Activated B cell treated with CpG ODN at 0.5 μM for 24 hours (primary cell): ENCODE data around the gene SHISA7. TPM values are rescaled to one million over a fixed set of nuclear protein-coding genes. Genes with fewer than 3 reads are reported as not detected.
A peak's percentile ranks its signal among the peaks of the same experiment; 100 is the strongest.

ENCODE experiments used
- ATAC-seq: fragments of 200-7000 bp; cut with Tn5 transposase; one replicate; pipeline ENCODE4 v1.10.0; 2021; ENCODE audit warnings: low read depth, mild to moderate bottlenecking, moderate library complexity
- CTCF ChIA-PET: fragments of 350-600 bp; sonication (Branson Sonifier 250); formaldehyde crosslinking; loops from one replicate; lab custom pipeline; 2021; ENCODE audit warnings: antibody characterized with exemption; lab: Charles Lee
- POLR2A ChIA-PET: fragments of 350-600 bp; sonication (Branson Sonifier 250); formaldehyde crosslinking; loops from one replicate; lab custom pipeline; 2021; ENCODE audit warnings: antibody characterized with exemption; lab: Charles Lee
- DNase-seq: peaks from one replicate; pipeline ENCODE4 v3.0.0; 2022
- H3K27ac Mint-ChIP-seq: one replicate; pipeline ENCODE4 v1.8.0; 2020; ENCODE audit warnings: mixed read lengths
- H3K27me3 Mint-ChIP-seq: one replicate; pipeline ENCODE4 v1.8.0; 2021; ENCODE audit warnings: mixed read lengths
- H3K36me3 Mint-ChIP-seq: one replicate; pipeline ENCODE4 v1.8.0; 2021; ENCODE audit warnings: low read depth, mixed read lengths
- H3K4me1 Mint-ChIP-seq: one replicate; pipeline ENCODE4 v1.8.0; 2021; ENCODE audit warnings: mixed read lengths
- H3K4me3 Mint-ChIP-seq: one replicate; pipeline ENCODE4 v1.8.0; 2020; ENCODE audit warnings: mild to moderate bottlenecking, mixed read lengths
- H3K9me3 Mint-ChIP-seq: one replicate; pipeline ENCODE4 v1.8.0; 2020; ENCODE audit warnings: mixed read lengths
- intact Hi-C: fragments of 100-400 bp; cut with micrococcal nuclease; formaldehyde crosslinking; loops from one replicate; pipeline ENCODE4 v1.15.1; 2024
- total RNA-seq: library from RNA; stranded (reverse); gene quantifications from 2 replicates; pipeline ENCODE4 v1.2.3, GENCODE V29; 2022
- TF ChIP-seq, protein P1 (sequence below): fragments of 200-600 bp; IDR thresholded peaks from one replicate; pipeline ENCODE4 v1.8.0; 2022; ENCODE audit warnings: antibody characterized with exemption, mild to moderate bottlenecking

The SHISA7 gene
- total RNA-seq, 1 donor from 2014 or later: not detected

DNA sequence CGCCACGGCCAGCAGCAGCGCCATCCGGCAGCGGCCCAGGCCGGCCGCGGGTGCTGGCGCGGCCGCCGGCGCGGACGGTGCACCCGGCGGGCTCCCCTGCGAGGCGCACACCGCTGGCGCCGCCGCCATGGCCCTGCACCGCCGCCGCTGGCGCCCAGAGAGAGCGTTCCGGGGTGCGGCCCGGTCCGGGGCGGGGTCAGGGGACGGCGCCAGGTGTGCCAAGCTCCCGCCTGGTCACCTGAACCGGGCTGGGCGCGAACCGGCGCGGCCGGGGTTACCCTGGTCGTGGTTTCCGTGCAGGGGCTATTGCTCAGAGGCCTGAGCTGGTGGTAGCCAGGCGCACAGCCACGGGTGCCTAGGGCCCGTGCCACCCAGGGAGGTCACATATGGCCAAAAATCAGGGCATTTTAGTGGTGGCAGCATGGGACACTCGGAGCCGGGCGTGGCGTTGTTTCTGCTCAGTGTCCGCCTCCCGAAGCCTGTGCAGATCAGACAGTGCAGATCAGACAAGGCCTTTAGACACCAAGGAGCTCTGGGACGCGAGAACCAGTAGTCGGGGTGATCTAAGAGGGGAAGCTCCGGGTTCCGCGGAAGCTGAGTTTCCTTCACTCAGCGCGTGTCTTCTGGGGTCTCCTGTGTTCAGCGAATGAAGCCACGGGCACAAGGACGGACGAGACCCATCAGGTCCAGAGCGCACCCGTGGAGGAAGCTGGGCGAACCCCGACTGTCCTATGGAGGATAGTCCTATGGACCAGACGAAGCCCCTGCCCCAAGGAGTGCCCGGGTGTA lies 58.8 kb downstream of the SHISA7 start, which contains the start of gene TMEM238:
TMEM238 (minus strand) TSS at position 162 of the 789 bp plus-strand sequence; CDS start at position 129, 33 bp downstream.
- H3K4me1 Mint-ChIP-seq: peaks cover 56% of the 10 kb centered on the region
- H3K36me3 Mint-ChIP-seq: peaks cover 37% of the 10 kb centered on the region
- ATAC-seq: no peak
- H3K4me3 Mint-ChIP-seq: peak within 1 kb of the TSS; percentile 100
- no peaks in the 10 kb centered on the region for H3K9me3 Mint-ChIP-seq
- TF ChIP-seq, protein P1, sequence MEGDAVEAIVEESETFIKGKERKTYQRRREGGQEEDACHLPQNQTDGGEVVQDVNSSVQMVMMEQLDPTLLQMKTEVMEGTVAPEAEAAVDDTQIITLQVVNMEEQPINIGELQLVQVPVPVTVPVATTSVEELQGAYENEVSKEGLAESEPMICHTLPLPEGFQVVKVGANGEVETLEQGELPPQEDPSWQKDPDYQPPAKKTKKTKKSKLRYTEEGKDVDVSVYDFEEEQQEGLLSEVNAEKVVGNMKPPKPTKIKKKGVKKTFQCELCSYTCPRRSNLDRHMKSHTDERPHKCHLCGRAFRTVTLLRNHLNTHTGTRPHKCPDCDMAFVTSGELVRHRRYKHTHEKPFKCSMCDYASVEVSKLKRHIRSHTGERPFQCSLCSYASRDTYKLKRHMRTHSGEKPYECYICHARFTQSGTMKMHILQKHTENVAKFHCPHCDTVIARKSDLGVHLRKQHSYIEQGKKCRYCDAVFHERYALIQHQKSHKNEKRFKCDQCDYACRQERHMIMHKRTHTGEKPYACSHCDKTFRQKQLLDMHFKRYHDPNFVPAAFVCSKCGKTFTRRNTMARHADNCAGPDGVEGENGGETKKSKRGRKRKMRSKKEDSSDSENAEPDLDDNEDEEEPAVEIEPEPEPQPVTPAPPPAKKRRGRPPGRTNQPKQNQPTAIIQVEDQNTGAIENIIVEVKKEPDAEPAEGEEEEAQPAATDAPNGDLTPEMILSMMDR: no peak
- no peaks in the 10 kb centered on the region for H3K27me3 Mint-ChIP-seq
- H3K27ac Mint-ChIP-seq: peak within 1 kb of the TSS; percentile 99
- peak; percentile 58 for DNase-seq
- ChIA-PET POLR2A (interaction anchor here (0.5 to 11.3 kb wide), 21 partner anchors 9 to 430 kb away, joined by 3 to 215 read pairs (median 6); partner anchors contain the start of genes FIZ1, ISOC2, KMT5C and PPP6R1), CTCF (interaction anchor here (0.6 to 3.1 kb wide), 14 partner anchors 23 to 243 kb away, joined by 3 to 18 read pairs (median 4); partner anchors contain the start of genes HSPBP1, KMT5C and UBE2S)
- intact Hi-C loops: loop anchor here (2.0 kb wide), 1 partner anchor 240 kb away; the partner anchor contains the start of gene ZNF784

DNA sequence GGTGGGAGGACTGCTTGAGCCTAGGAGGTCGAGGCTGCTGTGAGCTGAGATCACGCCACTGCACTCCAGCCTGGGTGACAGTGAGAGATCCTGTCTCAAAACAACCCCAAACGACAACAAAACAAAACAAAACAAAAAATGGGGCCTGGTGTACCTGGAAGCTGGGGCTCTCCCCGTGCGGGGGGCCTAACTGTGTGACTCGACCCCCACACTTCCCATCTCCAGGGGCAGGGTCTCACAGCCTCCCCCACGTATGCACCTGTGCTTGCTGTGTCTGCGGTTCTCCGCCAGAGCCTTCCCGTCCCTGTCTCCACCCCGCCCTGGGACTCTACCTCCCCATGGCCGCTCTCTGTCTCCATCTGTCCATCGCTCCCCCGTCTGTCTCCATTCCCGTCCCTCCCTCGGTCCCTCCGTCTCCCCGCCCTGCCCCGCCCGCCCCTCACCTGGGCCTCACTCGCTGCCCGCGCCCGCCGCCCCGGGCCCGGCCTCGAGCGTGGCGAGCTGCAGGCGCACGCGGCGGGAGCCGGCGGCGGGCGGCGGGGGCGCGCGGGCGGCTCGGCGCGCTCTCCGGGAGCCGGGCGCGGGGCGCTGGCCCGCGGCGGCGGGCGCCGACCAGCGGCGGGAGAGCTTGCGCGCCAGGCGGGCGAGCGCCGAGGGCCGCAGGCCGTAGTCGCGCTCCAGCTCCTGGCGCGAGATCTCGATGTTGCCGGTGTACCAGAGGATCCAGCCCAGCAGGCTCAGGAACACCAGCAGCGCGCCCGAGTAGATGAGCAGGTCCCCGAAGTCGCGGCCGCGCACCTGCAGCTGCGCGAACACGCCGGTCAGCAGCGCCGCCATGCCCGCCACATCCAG lies 59.6 kb downstream of the SHISA7 start:
- DNase-seq (no peak), ATAC-seq (peak; percentile 3)
- no peaks in the 10 kb centered on the region for H3K9me3 Mint-ChIP-seq

DNA sequence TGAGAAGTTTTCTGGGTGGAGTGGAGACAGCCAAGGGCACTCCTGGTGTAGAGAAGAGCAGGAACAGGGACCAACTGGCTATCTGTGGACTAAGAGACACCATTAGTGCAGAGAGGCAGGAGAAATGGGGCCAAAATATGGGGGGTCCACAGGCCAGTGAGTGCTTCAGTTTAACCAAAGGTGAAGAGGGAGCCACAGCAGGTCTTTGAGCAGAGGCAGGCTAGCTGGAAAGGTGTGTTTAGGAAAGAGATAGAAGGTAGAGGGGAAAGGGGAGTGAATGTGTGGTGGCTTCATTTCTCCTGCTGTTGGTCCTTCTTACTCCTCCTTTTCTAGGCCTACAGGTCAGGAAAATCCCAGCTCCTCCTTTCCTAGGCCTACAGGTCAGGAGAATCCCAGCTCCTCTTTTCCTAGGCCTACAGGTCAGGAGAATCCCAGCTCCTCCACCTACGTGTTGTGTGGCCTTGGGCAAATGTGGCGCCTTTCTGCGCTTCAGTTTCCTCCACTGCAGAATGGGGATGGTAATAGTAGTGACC lies 60.5 kb downstream of the SHISA7 start:
- TF ChIP-seq, protein P1: no peak
- DNase-seq (no peak), ATAC-seq (no peak)
- Mint-ChIP-seq H3K27me3 (no peaks in the 10 kb centered on the region), H3K4me3 (peak overlapping the region; percentile 80), H3K4me1 (peaks cover 41% of the 10 kb centered on the region), H3K27ac (no peak overlapping the region), H3K36me3 (peaks cover 20% of the 10 kb centered on the region), H3K9me3 (no peaks in the 10 kb centered on the region)
- POLR2A ChIA-PET: interaction anchor here (0.7 to 11.3 kb wide), 5 partner anchors 14 to 242 kb away, joined by 3 to 215 read pairs (median 28); partner anchors contain the start of genes KMT5C and UBE2S
- CTCF ChIA-PET: interaction anchor here (1.3 to 3.1 kb wide), 2 partner anchors 103 to 121 kb away, joined by 4 to 18 read pairs; partner anchors contain the start of gene HSPBP1
- intact Hi-C loops: no loop called here

More for the DNA sequence above, 59.6 kb downstream of the SHISA7 start:
- peaks cover 50% of the 10 kb centered on the region for H3K4me1 Mint-ChIP-seq
- intact Hi-C loops: loop anchor here (2.0 kb wide), 1 partner anchor 241 kb away; the partner anchor contains the start of gene ZNF784
- H3K27me3 Mint-ChIP-seq: no peaks in the 10 kb centered on the region
- H3K36me3 Mint-ChIP-seq: peaks cover 29% of the 10 kb centered on the region
- POLR2A ChIA-PET: interaction anchor here (0.6 to 11.3 kb wide), 16 partner anchors 10 to 429 kb away, joined by 3 to 215 read pairs (median 6); partner anchors contain the start of genes KMT5C, PPP6R1, U2AF2 and UBE2S
- TF ChIP-seq, protein P1: no peak
- peak overlapping the region; percentile 68 for H3K27ac Mint-ChIP-seq
- CTCF ChIA-PET: interaction anchor here (0.6 to 3.1 kb wide), 14 partner anchors 24 to 242 kb away, joined by 3 to 18 read pairs (median 4); partner anchors contain the start of genes HSPBP1, KMT5C and UBE2S
- H3K4me3 Mint-ChIP-seq: peak overlapping the region; percentile 80

DNA sequence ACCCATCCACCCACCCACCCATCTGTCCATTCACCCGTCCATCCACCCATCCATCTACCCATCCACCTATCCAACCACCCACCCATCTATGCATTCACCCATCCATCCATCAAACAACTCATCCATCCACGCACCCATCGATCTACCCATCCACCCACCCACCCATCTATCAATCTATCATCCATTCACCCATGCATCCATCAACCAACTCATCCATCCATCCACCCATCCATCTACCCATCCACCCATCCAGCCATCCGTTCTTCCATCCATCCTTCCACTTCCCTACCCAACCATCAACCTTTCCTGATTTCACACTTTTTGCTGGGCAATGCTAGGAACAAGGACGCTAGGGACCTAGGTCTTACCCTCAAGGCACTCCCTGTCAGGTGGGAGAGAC lies 61.1 kb downstream of the SHISA7 start:
- Mint-ChIP-seq H3K36me3 (peaks cover 14% of the 10 kb centered on the region), H3K27me3 (no peaks in the 10 kb centered on the region), H3K4me3 (peak overlapping the region; percentile 1), H3K4me1 (peaks cover 35% of the 10 kb centered on the region), H3K9me3 (no peaks in the 10 kb centered on the region), H3K27ac (no peak overlapping the region)
- TF ChIP-seq, protein P1: no peak
- CTCF ChIA-PET: no interaction called here
- POLR2A ChIA-PET: interaction anchor here (2.9 kb wide), 1 partner anchor 13 kb away, joined by 9 read pairs; no protein-coding TSS in a partner anchor
- no peak for DNase-seq
- intact Hi-C loops: no loop called here
- ATAC-seq: no peak
